ENCODE results near the gene C3orf20.

DNA sequence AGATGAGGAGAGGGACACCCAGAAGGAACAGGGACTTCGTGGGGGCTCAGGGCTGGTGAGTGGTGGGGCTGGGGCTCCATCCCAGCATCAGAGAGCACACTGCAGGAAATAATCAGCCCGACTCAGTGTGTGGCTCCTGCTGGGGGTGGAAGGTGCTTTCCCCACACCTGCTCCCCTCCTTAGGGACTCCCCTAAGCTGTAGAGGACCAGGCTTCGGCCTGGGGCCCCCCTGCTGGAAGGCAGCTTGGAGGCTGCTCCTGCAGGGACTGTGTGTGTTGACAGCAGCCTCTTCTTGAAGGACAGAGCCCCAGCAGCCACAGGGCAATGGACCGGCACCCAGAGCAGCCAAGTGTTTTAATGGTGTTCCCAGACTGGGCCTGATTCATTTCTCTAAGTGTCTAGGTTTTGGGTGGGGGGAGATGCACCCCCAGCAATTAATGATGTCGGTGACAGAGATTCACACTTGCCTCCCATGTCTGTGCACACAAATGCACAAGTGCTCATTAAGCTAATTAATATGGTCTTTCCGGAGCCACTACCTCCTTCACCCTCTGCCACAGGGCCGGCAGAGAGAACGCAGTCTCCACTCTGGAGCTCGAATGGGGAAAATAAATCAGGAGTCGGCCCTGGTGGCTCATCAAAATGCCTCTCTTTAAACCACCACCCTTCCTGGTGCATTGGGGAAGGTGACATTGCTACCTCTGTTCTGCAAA is 126.9 kb downstream of the C3orf20 start:
- no peak for TF ChIP-seq ZFP3 (CRISPR knock-in tag; IDR thresholded peaks at IDR 0.05)
- TF ChIP-seq, protein P1, sequence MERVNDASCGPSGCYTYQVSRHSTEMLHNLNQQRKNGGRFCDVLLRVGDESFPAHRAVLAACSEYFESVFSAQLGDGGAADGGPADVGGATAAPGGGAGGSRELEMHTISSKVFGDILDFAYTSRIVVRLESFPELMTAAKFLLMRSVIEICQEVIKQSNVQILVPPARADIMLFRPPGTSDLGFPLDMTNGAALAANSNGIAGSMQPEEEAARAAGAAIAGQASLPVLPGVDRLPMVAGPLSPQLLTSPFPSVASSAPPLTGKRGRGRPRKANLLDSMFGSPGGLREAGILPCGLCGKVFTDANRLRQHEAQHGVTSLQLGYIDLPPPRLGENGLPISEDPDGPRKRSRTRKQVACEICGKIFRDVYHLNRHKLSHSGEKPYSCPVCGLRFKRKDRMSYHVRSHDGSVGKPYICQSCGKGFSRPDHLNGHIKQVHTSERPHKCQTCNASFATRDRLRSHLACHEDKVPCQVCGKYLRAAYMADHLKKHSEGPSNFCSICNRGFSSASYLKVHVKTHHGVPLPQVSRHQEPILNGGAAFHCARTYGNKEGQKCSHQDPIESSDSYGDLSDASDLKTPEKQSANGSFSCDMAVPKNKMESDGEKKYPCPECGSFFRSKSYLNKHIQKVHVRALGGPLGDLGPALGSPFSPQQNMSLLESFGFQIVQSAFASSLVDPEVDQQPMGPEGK (CRISPR knock-in tag; IDR thresholded peaks at IDR 0.05; ENCODE audit: borderline replicate concordance): no peak
- no peak for TF ChIP-seq ZNF70 (CRISPR knock-in tag; IDR thresholded peaks at IDR 0.05)
- no peak for TF ChIP-seq ESRRG (CRISPR knock-in tag; IDR thresholded peaks at IDR 0.05)
- TF ChIP-seq CSDC2 (CRISPR knock-in tag; IDR thresholded peaks at IDR 0.05): no peak
- no peak for TF ChIP-seq ZC3H10 (CRISPR knock-in tag; IDR thresholded peaks at IDR 0.05)
- no peak for TF ChIP-seq ISL1 (CRISPR knock-in tag; IDR thresholded peaks at IDR 0.05)
- TF ChIP-seq, protein P2, sequence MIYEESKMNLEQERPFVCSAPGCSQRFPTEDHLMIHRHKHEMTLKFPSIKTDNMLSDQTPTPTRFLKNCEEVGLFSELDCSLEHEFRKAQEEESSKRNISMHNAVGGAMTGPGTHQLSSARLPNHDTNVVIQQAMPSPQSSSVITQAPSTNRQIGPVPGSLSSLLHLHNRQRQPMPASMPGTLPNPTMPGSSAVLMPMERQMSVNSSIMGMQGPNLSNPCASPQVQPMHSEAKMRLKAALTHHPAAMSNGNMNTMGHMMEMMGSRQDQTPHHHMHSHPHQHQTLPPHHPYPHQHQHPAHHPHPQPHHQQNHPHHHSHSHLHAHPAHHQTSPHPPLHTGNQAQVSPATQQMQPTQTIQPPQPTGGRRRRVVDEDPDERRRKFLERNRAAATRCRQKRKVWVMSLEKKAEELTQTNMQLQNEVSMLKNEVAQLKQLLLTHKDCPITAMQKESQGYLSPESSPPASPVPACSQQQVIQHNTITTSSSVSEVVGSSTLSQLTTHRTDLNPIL (CRISPR knock-in tag; IDR thresholded peaks at IDR 0.05; ENCODE audit: low read depth): no peak
- TF ChIP-seq GLIS3 (CRISPR knock-in tag; IDR thresholded peaks at IDR 0.05): no peak
